Cortex of kidney (tissue), 1 donor: Measurements from ENCODE around the gene SUMF1.
"Not testable (repeated sequence)": the region's sequence is repeated elsewhere in the genome, so short reads cannot be mapped to it uniquely, and the experiment has no call there.

Experiments used
- DNase-seq: peaks from one replicate; lab custom pipeline; 2025; lab: John Stamatoyannopoulos, UW

Gene SUMF1

DNA sequence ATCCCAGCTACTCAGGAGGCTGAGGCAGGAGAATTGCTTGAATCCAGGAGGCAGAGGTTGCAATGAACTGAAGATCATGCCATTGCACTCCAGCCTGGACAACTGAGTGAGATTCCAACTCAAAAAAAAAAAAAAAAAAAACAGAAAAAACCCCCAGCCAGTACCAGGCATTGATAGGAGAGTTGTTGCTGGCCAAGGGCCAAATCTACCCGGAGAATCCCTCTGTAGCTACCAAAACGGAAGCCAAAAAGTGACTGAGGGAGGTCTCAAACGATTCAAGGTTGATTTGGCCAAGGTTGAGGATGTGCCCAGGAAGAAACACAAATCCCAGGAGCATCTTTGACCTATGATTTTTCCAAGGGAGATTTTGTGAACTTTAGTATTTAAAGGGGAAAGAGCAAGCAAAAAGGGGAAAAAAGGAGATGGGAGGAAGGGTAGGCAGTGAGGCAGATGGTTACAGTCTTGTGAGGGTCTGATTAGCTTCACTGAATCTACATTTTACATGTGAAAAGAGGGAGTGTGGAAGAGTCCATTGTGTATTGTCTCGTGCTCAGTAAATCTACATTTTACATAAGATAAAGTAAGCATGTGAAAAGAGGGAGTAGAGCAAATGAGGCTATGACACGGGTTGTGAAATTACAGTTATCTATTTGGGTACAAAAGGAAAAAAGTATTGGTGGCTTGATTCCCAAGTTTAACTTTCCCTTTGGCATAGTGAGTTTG, 131.1 kb downstream of the SUMF1 start:
- no peak for DNase-seq

DNA sequence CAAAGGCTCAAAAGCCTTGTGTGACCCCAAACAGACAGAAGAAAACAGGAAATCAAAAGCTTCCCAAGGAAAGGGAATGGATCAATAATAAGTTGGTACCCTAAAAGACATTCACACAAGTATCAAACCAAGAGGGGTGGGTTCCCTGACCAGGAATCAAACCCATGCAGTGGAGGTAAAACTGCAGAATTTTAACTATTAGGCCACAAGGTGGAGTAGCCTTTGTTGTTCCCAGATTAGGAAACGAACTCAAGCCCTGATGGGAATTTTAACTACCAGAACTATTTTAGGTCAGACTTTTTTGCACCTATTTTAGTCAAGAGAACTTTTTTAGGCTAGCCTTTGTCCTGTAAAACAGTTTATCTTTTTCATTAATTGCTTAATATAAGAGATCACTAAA, 132.5 kb downstream of the SUMF1 start:
- no peak for DNase-seq

DNA sequence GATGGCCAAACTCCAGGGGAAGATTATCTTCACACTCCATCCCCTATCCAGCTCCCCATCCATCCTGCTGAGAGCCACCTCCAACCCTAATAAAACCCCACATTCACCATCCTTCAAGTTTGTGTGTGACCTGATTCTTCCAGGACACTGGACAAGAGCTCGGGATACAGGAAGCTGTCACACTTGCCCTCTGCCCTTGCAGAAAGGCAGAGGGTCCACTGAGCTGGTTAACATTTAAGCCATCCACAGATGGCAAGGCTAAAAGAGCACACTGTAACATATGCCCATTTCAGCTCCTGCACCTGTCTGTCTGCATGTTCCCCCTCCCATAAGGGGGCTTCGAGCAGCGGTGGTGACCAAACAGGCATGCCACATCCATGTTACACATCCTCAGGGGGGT, 134.1 kb downstream of the SUMF1 start:
- DNase-seq = no peak

DNA sequence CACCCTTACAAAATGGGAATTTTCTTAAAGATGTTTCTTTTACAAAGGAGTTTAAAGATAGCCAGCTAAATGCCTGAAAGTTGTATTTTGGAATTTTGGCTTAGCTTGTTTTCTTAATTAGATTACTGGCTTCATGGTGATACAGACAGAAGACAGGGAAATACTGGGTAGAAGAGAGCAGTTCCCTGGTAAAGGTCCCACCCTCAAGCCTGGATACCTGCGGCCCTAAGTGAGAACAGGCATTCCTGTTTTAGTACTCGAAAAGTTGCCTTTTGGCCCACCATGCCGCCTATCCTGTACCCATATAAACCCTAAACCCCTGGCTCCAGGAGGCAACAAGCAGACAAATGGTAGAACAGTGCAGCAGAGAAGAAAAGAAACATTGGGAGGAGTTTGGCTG, 134.5 kb downstream of the SUMF1 start:
- DNase-seq = no peak

GRCh38 chr3:4332111-4332510, 135.0 kb downstream of the SUMF1 start:
- no peak for DNase-seq

DNA sequence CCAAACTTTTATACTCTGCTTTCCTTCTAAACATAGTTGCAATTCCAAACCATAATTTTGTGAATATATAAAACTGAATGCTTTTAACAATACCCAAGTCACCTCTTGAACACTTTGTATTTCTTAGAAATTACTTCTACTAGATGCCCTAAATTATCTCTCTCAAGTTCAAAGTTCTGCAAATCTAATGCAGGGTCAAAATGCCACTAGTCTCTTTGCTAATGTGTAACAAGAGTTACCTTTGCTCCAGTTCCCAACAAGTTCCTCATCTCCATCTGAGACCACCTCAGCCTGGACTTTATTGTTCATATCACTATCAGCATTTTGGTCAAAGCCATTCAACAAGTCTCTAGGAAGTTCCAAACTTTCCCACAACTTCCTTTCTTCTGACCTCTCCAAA, 137.3 kb downstream of the SUMF1 start:
- not testable (repeated sequence) for DNase-seq

DNA sequence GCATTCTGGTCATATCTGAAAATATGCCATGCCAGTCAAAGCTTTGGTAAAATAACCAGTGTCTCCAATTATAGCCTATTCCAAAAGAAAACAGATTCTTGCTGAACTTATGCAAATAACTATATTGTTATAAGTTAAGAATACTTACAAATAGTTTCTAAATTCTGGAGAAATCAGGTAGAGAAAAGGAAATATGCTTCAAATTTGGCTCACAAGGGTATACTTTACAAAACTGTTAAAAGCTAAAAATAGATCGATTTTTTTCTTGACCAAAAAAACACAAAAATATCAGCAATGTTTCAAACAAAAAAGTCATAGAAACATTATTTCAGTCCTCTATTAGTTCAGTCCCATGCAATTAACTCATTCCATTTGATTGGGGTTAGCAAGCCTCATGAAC, 140.2 kb downstream of the SUMF1 start:
- DNase-seq = no peak

GRCh38 chr3:4323246-4324027, 143.6 kb downstream of the SUMF1 start:
- DNase-seq = no peak

DNA sequence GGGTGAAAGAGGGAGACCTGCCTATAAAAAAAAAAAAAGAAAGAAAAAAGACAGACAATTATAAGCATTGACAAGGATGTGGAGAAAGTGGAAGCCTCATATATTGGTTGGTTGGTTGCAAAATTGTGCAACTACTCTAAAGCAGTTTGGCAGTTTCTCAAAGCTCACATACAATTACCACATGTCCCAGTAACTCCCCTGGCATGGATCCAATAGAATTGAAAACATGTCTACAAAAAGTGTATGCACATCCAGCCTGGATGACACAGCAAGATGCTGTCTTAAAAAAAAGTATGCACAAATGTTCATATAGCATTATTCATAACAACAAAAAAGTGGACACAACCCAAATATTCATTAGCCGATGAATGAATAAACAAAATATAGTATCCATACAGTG, 144.4 kb downstream of the SUMF1 start:
- no peak for DNase-seq

- no peak for DNase-seq
Observed at GRCh38 chr3:4321732-4322131, 145.3 kb downstream of the SUMF1 start.

DNA sequence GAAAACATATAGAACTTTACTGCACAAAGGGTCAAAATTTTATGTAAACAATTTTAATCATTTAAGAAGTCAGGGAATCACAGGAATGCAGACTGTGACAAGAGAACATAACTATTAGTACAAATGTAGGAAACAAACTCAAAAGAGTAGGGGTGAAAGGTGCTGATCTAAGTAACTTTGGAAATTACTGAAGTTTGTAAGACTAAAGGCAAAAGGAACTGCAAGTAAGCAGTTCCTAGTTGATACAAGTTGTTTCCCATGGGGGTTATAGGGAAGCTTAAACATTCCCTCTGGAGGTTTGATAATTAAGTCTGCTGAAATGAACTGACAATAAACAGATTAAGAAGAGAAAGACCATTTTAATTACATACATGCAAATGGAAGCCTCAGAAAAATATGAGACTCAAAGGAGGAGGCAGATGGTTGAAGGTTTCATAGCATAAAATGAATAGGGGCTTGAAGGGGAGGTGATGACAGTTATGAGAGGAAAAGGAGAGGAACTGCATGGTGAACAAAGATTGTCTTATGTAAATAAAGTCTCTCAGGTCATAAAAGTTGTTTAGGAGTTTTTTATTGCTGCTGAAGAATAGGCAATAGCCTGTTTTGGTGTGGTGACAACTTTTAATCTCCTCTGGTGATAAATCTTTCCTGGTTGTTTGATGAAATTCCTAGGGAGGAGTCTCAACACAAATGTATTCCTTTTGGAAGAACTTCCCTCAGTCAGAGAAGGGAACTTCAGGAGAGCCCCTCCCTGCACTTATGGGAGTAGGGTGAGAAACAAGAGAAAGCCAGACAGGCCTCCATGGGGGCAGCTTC, 146.8 kb downstream of the SUMF1 start:
- no peak for DNase-seq

GRCh38 chr3:4314688-4315087, 152.4 kb downstream of the SUMF1 start:
- DNase-seq = no peak

- DNase-seq = no peak
Observed at GRCh38 chr3:4313606-4314293, 153.3 kb downstream of the SUMF1 start.

- no peak for DNase-seq
Observed at GRCh38 chr3:4311496-4311895, 155.6 kb downstream of the SUMF1 start.
